Left lung (tissue), 10 donors: Measurements from ENCODE around the gene PUSL1. TPM values are rescaled to one million over a fixed set of nuclear protein-coding genes. Genes with fewer than 3 reads are reported as not detected.
A peak's percentile ranks its signal among the peaks of the same experiment; 100 is the strongest.

ENCODE experiments used
- ATAC-seq: fragments of 200-7000 bp; cut with Tn5 transposase; one replicate; pipeline ENCODE4 v1.9.1; 2020; ENCODE audit warnings: moderate library complexity
- DNase-seq, 4 donors: peaks; one replicate each; pipeline ENCODE4 v3.0.0-alpha.2; 2013 to 2020
- H3K27ac ChIP-seq, 2 donors: fragments of 200-600 bp; sonication (generic) in 1 of 2; one replicate each; pipeline versions ENCODE4 v1.5.0 to v1.8.0; 2020 to 2021
- H3K27me3 ChIP-seq, 2 donors: fragments of 200-600 bp; sonication (generic) in 1 of 2; one replicate each; pipeline versions ENCODE4 v1.5.0 to v1.8.0; 2020 to 2021
- H3K36me3 ChIP-seq, 2 donors: fragments of 200-600 bp; sonication (generic) in 1 of 2; one replicate each; pipeline versions ENCODE4 v1.5.0 to v1.8.0; 2020 to 2021
- H3K4me1 ChIP-seq, 2 donors: fragments of 200-600 bp; one replicate each; pipeline ENCODE4 v1.8.0; 2021
- H3K4me3 ChIP-seq, 2 donors: fragments of 200-600 bp; sonication (generic) in 1 of 2; one replicate each; pipeline versions ENCODE4 v1.5.0 to v1.8.0; 2020 to 2021; ENCODE audit warnings: mild to moderate bottlenecking in 1 of 2
- H3K9me3 ChIP-seq, 2 donors: fragments of 200-600 bp; sonication (generic) in 1 of 2; one replicate each; pipeline versions ENCODE4 v1.5.0 to v1.8.0; 2020 to 2021
- CTCF ChIP-seq, 2 donors: fragments of 200-600 bp; sonication (generic) in 1 of 2; IDR thresholded peaks; one replicate each; pipeline versions ENCODE4 v1.5.0 to v1.8.0; 2021; ENCODE audit warnings: antibody characterized with exemption in 2 of 2
- intact Hi-C, 2 donors: fragments of 100-400 bp; cut with DNase I; formaldehyde crosslinking; loops; one replicate each; pipeline versions ENCODE4 v1.11.2 to v1.14.2; 2022
- polyA plus RNA-seq, 6 donors: library from polyadenylated mRNA; unstranded; fragments of 120-200 nt; gene quantifications; one replicate each; pipeline ENCODE4 v1.2.1, GENCODE V29; 2013; ENCODE audit not compliant: insufficient read length in 6 of 6
- total RNA-seq, 2 donors: library from RNA; stranded (reverse); fragmentation: NEBNext Ultra II Directional; extraction: Animal tissue kit (Norgen Biotek cat#: 25700); gene quantifications; one replicate each; pipeline ENCODE4 v1.2.1, GENCODE V29; 2021
- donor health status: DM: no; HTN: yes; CAD: no.
- donor health status: DM: no; HTN: no; CAD: no.

Gene PUSL1
- total and polyA plus RNA-seq, 8 donors = 4.3 to 18.3 (median 8.7) TPM

- Histone ChIP-seq H3K27me3 (no peaks in the 10 kb centered on the region), H3K9me3 (no peaks in the 10 kb centered on the region), H3K4me3 (peak overlapping the region in 1 of 2 donors; percentile 13), H3K27ac (no peak overlapping the region), H3K4me1 (peaks cover 19 to 62% of the 10 kb centered on the region in 2 donors), H3K36me3 (peaks cover 0 to 51% of the 10 kb centered on the region in 2 donors)
- DNase-seq = no peak
- no peak for ATAC-seq
- no peak for TF ChIP-seq CTCF (IDR thresholded peaks at IDR 0.05)
- intact Hi-C loops = no loop called here
Measured at GRCh38 chr1:1322952-1323351, 14.6 kb downstream of the PUSL1 start.

- peaks cover 12 to 50% of the 10 kb centered on the region in 2 donors for H3K4me1 ChIP-seq
- H3K27me3 ChIP-seq = no peaks in the 10 kb centered on the region
- DNase-seq (no peak), ATAC-seq (no peak)
- peak overlapping the region; percentile 44 to 86 for H3K27ac ChIP-seq
- intact Hi-C loops = no loop called here
- no peak for TF ChIP-seq CTCF (IDR thresholded peaks at IDR 0.05)
- H3K9me3 ChIP-seq = no peaks in the 10 kb centered on the region
- peaks cover 0 to 52% of the 10 kb centered on the region in 2 donors for H3K36me3 ChIP-seq
- H3K4me3 ChIP-seq = peak overlapping the region; percentile 97 to 100
Measured at GRCh38 chr1:1324084-1324523, 15.7 kb downstream of the PUSL1 start.

- H3K4me1 ChIP-seq = peaks cover 12 to 49% of the 10 kb centered on the region in 2 donors
- TF ChIP-seq CTCF (IDR thresholded peaks at IDR 0.05) = no peak
- peaks cover 0 to 46% of the 10 kb centered on the region in 2 donors for H3K36me3 ChIP-seq
- no peaks in the 10 kb centered on the region for H3K9me3 ChIP-seq
- ATAC-seq (peak; percentile 92), DNase-seq (peak; percentile 85 to 95 (median 94))
- peak within 1 kb of the TSS; percentile 82 to 86 for H3K27ac ChIP-seq
- intact Hi-C loops = no loop called here
- no peaks in the 10 kb centered on the region for H3K27me3 ChIP-seq
- H3K4me3 ChIP-seq = peak within 1 kb of the TSS; percentile 97 to 100
Measured at GRCh38 chr1:1324524-1325287, 16.3 kb downstream of the PUSL1 start, which contains the start of the genes CPTP and INTS11. CPTP (plus strand) TSS chr1:1324802; CDS start chr1:1326911, 2,109 bp downstream. INTS11 (minus strand) TSS chr1:1324660; CDS start chr1:1324608, 52 bp downstream.

- Histone ChIP-seq H3K27ac (peak overlapping the region; percentile 82 to 86), H3K9me3 (no peaks in the 10 kb centered on the region), H3K36me3 (peaks cover 0 to 39% of the 10 kb centered on the region in 2 donors), H3K4me1 (peaks cover 12 to 46% of the 10 kb centered on the region in 2 donors), H3K4me3 (peak overlapping the region; percentile 97 to 100), H3K27me3 (no peaks in the 10 kb centered on the region)
- intact Hi-C loops = no loop called here
- ATAC-seq (peak; percentile 40), DNase-seq (no peak)
- TF ChIP-seq CTCF (IDR thresholded peaks at IDR 0.05) = no peak
Measured at GRCh38 chr1:1325288-1326074, 17.1 kb downstream of the PUSL1 start.
